ENCODE measurements around the gene FOXP4.

Gene FOXP4

GRCh38 chr6:41586252-41587007 lies 40.2 kb downstream of the FOXP4 start:
- DNase-seq: no peak

GRCh38 chr6:41587131-41587879 lies 41.1 kb downstream of the FOXP4 start:
- DNase-seq: no peak

- DNase-seq: no peak
Measured at GRCh38 chr6:41588111-41588510, 41.9 kb downstream of the FOXP4 start.

- no peak for DNase-seq
Measured at GRCh38 chr6:41589223-41589622, 43.0 kb downstream of the FOXP4 start.

- DNase-seq: no peak
Measured at GRCh38 chr6:41589636-41590622, 43.7 kb downstream of the FOXP4 start.

- no peak for DNase-seq
Measured at GRCh38 chr6:41591122-41591521, 44.9 kb downstream of the FOXP4 start.

- DNase-seq: peak; percentile 75
Measured at GRCh38 chr6:41591859-41592502, 45.8 kb downstream of the FOXP4 start.

- DNase-seq: no peak
Measured at GRCh38 chr6:41593406-41593805, 47.2 kb downstream of the FOXP4 start.

- DNase-seq: no peak
Measured at GRCh38 chr6:41593839-41594238, 47.7 kb downstream of the FOXP4 start.

- DNase-seq: no peak
Measured at GRCh38 chr6:41594326-41594725, 48.1 kb downstream of the FOXP4 start.

GRCh38 chr6:41594766-41595165 lies 48.6 kb downstream of the FOXP4 start:
- DNase-seq: no peak

GRCh38 chr6:41595166-41595565 lies 49.0 kb downstream of the FOXP4 start:
- no peak for DNase-seq

- DNase-seq: no peak
Measured at GRCh38 chr6:41596096-41596685, 50.0 kb downstream of the FOXP4 start.

- DNase-seq: no peak
Measured at GRCh38 chr6:41596807-41597206, 50.6 kb downstream of the FOXP4 start.

GRCh38 chr6:41597246-41598000 lies 51.2 kb downstream of the FOXP4 start:
- DNase-seq: no peak

GRCh38 chr6:41598670-41599014 lies 52.5 kb downstream of the FOXP4 start:
- DNase-seq: no peak

GRCh38 chr6:41599015-41599851 lies 53.1 kb downstream of the FOXP4 start:
- DNase-seq: no peak

GRCh38 chr6:41599852-41600445 lies 53.8 kb downstream of the FOXP4 start:
- no peak for DNase-seq

GRCh38 chr6:41600499-41601247 lies 54.5 kb downstream of the FOXP4 start:
- no peak for DNase-seq

GRCh38 chr6:41601248-41601549 lies 55.0 kb downstream of the FOXP4 start:
- DNase-seq: no peak
